Body of pancreas (tissue), 4 donors: ENCODE data around the gene NPAS2.

Experiments used
- CTCF ChIP-seq, 7 experiments: fragments of 450-650 bp in 4 of 7; fragments of 200-600 bp in 3 of 7; sonication (generic) in 3 of 7; IDR thresholded peaks; one replicate each; pipeline ENCODE4 v1.5.1; 2016 to 2019; ENCODE audit warnings: antibody characterized with exemption in 7 of 7
- POLR2A ChIP-seq, 3 donors: fragments of 450-650 bp; IDR thresholded peaks; one replicate each; pipeline ENCODE4 v1.6.1; 2016; ENCODE audit warnings: antibody characterized with exemption in 3 of 3, mild to moderate bottlenecking in 2 of 3

- TF ChIP-seq CTCF (IDR thresholded peaks at IDR 0.05), result no peak
- TF ChIP-seq POLR2A (IDR thresholded peaks at IDR 0.05), result no peak
Observed at GRCh38 chr2:100953406-100954043, 133.6 kb downstream of the NPAS2 start.
